ENCODE data around the gene PCED1B. TPM values are rescaled to one million over a fixed set of nuclear protein-coding genes. Genes with fewer than 3 reads are reported as not detected.
"Not testable (repeated sequence)": the region's sequence is repeated elsewhere in the genome, so short reads cannot be mapped to it uniquely, and the experiment has no call there.

Gene PCED1B
- total and polyA plus RNA-seq, 4 donors: 2.2 to 8.2 (median 3.8) TPM

DNA sequence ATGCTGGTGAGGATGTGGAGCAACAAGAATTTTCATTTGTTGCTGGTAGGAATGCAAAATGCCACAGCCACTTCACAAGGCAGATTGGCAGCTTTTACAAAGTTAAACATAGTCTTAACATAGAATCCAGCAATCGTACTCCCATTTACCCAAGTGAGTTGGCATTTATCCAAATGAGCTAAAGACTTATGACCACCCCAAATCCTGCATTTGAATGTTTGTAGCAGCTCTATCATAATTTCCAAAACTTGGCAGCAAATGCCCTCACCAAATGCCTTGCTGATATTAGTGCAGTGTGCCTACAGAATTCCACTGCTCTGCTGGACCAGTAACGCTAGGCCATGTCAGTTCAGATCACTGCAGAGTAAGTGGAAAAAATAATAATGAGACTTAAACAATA is 121.0 kb downstream of the PCED1B start:
- Histone ChIP-seq H3K9ac (ENCODE audit: insufficient read depth in 1 of 2, low read length in 2 of 2) (no peak overlapping the region), H3K27me3 (ENCODE audit: control insufficient read depth in 3 of 3, insufficient read depth in 3 of 3, low read length in 2 of 3) (no peaks in the 10 kb centered on the region), H3K4me3 (no peak overlapping the region), H3K4me1 (ENCODE audit: control insufficient read depth in 5 of 5, insufficient read depth in 5 of 5, low read length in 5 of 5) (no peaks in the 10 kb centered on the region), H3K36me3 (ENCODE audit: control insufficient read depth in 4 of 4, insufficient read depth in 4 of 4, low read length in 4 of 4) (no peaks in the 10 kb centered on the region), H3K27ac (ENCODE audit: low read depth in 1 of 2, low read length in 1 of 2) (no peak overlapping the region), H3K9me3 (ENCODE audit: control insufficient read depth in 4 of 4, insufficient read depth in 3 of 4, low read length in 3 of 4) (no peaks in the 10 kb centered on the region)
- TF ChIP-seq, protein P1, sequence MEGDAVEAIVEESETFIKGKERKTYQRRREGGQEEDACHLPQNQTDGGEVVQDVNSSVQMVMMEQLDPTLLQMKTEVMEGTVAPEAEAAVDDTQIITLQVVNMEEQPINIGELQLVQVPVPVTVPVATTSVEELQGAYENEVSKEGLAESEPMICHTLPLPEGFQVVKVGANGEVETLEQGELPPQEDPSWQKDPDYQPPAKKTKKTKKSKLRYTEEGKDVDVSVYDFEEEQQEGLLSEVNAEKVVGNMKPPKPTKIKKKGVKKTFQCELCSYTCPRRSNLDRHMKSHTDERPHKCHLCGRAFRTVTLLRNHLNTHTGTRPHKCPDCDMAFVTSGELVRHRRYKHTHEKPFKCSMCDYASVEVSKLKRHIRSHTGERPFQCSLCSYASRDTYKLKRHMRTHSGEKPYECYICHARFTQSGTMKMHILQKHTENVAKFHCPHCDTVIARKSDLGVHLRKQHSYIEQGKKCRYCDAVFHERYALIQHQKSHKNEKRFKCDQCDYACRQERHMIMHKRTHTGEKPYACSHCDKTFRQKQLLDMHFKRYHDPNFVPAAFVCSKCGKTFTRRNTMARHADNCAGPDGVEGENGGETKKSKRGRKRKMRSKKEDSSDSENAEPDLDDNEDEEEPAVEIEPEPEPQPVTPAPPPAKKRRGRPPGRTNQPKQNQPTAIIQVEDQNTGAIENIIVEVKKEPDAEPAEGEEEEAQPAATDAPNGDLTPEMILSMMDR (IDR thresholded peaks at IDR 0.05; ENCODE audit: control extremely low read depth, extremely low read depth): no peak
- ATAC-seq (ENCODE audit: insufficient read depth, low FRiP score) (no peak), DNase-seq (peak in 2 of 3 donors; percentile 13 to 36)
- WGBS, 2 donors: 71 to 83% methylated on average over 2 of the region's 2 CpGs

DNA sequence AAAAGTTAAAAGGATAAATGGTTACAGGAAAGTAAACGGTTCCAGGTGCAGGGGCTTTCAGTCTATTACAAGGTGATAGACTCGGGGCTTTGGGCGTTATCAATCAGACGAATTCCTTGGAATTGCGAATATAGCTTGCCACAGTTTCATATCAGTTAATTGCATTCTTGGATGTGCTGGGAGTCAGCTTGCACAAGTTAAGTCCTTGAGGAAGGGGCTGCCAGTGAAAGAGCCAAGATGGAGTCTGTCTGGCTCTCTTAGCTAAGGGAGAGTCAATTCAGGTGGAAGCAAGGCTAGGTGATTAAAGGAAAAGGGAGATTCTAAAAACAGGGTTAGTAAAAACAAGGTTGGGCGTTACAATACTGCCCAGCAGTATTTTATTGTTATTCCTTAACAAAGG is 121.8 kb downstream of the PCED1B start:
- DNase-seq; ATAC-seq (ENCODE audit: insufficient read depth, low FRiP score); H3K36me3 ChIP-seq (ENCODE audit: control insufficient read depth in 4 of 4, insufficient read depth in 4 of 4, low read length in 4 of 4); H3K4me3 ChIP-seq; H3K9ac ChIP-seq (ENCODE audit: insufficient read depth in 1 of 2, low read length in 2 of 2); H3K27ac ChIP-seq (ENCODE audit: low read depth in 1 of 2, low read length in 1 of 2); H3K9me3 ChIP-seq (ENCODE audit: control insufficient read depth in 4 of 4, insufficient read depth in 3 of 4, low read length in 3 of 4); H3K4me1 ChIP-seq (ENCODE audit: control insufficient read depth in 5 of 5, insufficient read depth in 5 of 5, low read length in 5 of 5); H3K27me3 ChIP-seq (ENCODE audit: control insufficient read depth in 3 of 3, insufficient read depth in 3 of 3, low read length in 2 of 3): not testable (repeated sequence)
- 87 to 93% methylated on average over 6 of the region's 6 CpGs for WGBS, 2 donors

DNA sequence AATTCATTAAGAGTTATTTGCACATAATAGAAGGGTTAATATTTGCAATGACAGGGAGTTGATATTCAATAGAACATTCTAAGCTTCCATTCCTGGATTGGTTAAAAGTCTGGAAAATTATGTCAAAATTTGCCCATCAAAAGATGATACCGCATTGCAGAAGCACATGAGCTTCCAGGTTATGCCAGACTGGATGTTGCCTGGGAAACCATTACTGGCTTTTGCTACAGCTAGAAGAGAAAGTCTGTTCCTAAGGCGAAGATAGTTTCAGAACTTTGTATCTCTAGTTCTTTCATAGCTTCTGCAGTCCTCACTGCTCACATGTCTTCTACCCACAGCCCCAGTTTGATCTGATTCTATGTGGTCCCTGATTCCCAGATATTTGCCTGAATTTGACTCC is 122.8 kb downstream of the PCED1B start:
- WGBS, 2 donors: 94 to 95% methylated on average over 2 of the region's 2 CpGs
- ATAC-seq (ENCODE audit: insufficient read depth, low FRiP score) (no peak), DNase-seq (no peak)
- H3K9ac ChIP-seq (ENCODE audit: insufficient read depth in 1 of 2, low read length in 2 of 2): no peak overlapping the region
- H3K36me3 ChIP-seq (ENCODE audit: control insufficient read depth in 4 of 4, insufficient read depth in 4 of 4, low read length in 4 of 4): peaks cover 0 to 1% (median 0%) of the 10 kb centered on the region in 4 donors
- H3K4me1 ChIP-seq (ENCODE audit: control insufficient read depth in 5 of 5, insufficient read depth in 5 of 5, low read length in 5 of 5): peaks cover 0 to 3% (median 0%) of the 10 kb centered on the region in 5 donors
- no peak overlapping the region for H3K27ac ChIP-seq (ENCODE audit: low read depth in 1 of 2, low read length in 1 of 2)
- no peak overlapping the region for H3K4me3 ChIP-seq
- H3K27me3 ChIP-seq (ENCODE audit: control insufficient read depth in 3 of 3, insufficient read depth in 3 of 3, low read length in 2 of 3): no peaks in the 10 kb centered on the region
- TF ChIP-seq, protein P1 (IDR thresholded peaks at IDR 0.05; ENCODE audit: control extremely low read depth, extremely low read depth): no peak
- no peaks in the 10 kb centered on the region for H3K9me3 ChIP-seq (ENCODE audit: control insufficient read depth in 4 of 4, insufficient read depth in 3 of 4, low read length in 3 of 4)

DNA sequence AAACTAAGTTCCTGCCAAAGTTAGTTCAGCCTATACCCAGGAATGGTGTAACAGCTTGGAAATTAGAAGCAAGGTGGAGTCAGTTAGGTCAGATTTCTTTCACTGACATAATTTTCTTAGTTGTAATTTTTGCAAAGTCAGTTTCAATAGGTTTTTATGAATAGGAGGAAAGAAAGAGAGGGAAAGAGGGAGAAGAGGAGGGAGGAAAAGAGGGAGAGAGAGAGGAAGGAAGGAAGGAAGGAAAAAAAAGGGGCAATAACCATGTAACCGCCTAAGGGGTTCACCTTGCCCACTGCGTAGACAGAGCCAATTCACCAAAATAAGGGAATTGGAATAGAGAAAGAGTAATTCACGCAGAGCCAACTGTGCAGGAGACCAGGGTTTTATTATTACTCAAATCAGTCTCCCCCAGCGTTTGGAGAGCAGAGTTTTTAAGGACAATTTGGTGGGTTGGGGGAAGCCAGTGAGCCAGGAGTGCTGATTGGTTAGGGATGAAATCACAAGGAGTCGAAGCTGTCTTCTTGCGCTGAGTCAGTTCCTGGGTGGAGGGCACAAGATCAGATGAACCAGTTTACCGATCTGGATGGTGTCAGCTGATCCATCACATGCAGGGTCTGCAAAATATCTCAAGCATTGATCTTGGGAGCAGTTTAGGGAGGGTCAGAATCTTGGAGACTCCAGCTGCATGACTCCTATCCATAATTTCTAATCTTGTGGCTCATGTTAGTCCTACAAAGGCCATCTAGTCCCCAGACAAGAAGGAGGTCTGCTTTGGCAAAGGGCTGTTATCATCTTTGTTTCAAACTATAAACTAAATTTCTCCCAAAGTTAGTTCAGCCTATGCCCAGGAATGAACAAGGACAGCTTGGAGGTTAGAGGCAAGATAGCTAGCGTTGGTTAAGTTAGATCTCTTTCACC is 126.4 kb downstream of the PCED1B start:
- no peak for ATAC-seq (ENCODE audit: insufficient read depth, low FRiP score)
- no peak overlapping the region for H3K27ac ChIP-seq (ENCODE audit: low read depth in 1 of 2, low read length in 1 of 2)

More for the DNA sequence above, 126.4 kb downstream of the PCED1B start:
- peaks cover 0 to 3% (median 0%) of the 10 kb centered on the region in 5 donors for H3K4me1 ChIP-seq (ENCODE audit: control insufficient read depth in 5 of 5, insufficient read depth in 5 of 5, low read length in 5 of 5)
- no peak overlapping the region for H3K4me3 ChIP-seq
- H3K9ac ChIP-seq (ENCODE audit: insufficient read depth in 1 of 2, low read length in 2 of 2): no peak overlapping the region
- TF ChIP-seq, protein P1 (IDR thresholded peaks at IDR 0.05; ENCODE audit: control extremely low read depth, extremely low read depth): no peak
- no peaks in the 10 kb centered on the region for H3K27me3 ChIP-seq (ENCODE audit: control insufficient read depth in 3 of 3, insufficient read depth in 3 of 3, low read length in 2 of 3)
- DNase-seq: no peak
- 68% methylated on average over 8 of the region's 8 CpGs for WGBS, 2 donors
- H3K36me3 ChIP-seq (ENCODE audit: control insufficient read depth in 4 of 4, insufficient read depth in 4 of 4, low read length in 4 of 4): peaks cover 0 to 1% (median 0%) of the 10 kb centered on the region in 4 donors
- no peaks in the 10 kb centered on the region for H3K9me3 ChIP-seq (ENCODE audit: control insufficient read depth in 4 of 4, insufficient read depth in 3 of 4, low read length in 3 of 4)

Measured in lung (tissue), 12 donors.